ENCODE measurements around the gene SPI1.
A peak's percentile ranks its signal among the peaks of the same experiment; 100 is the strongest.

SPI1 gene

DNA sequence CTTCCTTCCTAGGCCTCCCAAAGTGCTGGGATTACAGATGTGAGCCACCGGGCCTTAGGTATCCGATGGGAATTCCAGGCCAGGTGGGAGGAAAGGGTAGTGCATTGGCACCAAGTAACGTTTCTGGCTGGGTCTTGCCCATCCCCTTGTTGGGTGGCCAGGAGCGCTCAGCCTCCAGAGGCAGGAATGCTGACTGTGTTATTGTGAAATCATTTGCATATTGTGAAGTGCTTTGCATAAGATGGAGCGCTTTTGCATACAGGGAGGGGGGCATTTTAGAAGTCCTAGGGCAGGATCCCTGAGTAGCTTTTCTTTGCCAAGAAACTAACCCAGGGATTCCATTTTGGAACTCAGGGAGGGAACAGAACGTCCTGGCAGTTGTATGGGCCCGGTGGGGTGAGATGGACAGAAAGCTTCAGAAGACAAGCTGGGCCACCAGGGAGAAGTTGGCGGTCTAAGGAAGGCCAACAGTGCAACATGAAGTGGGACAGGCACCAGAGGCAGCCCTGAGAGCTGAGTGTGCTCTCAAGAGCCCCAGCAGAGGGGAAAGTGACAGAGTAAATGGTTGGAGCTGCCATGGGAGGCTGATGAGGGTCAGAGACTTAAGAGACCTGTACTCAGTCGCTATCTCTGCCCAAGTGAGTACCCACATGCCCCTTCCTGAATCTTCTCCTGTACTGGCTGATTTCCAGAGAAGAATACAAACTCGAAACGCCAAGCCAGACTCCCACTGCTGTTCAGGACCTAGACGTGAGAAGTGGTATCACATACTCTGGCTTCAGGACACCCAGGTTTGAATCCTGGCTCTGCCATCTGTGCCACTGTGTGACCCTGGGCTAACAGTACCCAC lies 28.8 kb upstream of the SPI1 start:
- DNase-seq = no peak

- no peak for DNase-seq
Observed at GRCh38 chr11:47403571-47403970, 25.2 kb upstream of the SPI1 start.

- no peak for DNase-seq
Observed at GRCh38 chr11:47403135-47403534, 24.8 kb upstream of the SPI1 start.

GRCh38 chr11:47400768-47401279 lies 22.5 kb upstream of the SPI1 start:
- no peak for DNase-seq

- DNase-seq = no peak
Observed at GRCh38 chr11:47399860-47400767, 21.8 kb upstream of the SPI1 start.

DNA sequence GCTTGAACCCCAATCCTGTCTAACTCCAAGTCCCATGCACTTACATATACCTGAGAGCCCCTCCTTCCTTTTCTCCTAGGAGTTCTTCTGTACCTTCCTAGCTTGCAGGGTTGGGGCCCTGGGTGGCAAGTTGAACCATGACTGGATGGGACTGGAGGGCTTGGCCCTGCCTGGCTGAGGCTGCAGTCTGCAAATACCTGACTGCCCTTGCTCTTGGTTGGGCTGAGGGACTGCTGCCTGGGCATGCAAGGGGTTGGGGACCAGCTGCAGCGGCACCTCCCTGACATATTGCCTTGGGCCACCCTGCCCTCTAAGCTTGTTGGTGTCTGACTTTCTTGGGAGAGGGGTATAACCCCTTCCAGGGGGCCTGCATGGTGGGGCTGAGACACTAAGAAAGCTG lies 20.2 kb upstream of the SPI1 start:
- no peak for DNase-seq

GRCh38 chr11:47398011-47398410 lies 19.7 kb upstream of the SPI1 start:
- DNase-seq = no peak

DNA sequence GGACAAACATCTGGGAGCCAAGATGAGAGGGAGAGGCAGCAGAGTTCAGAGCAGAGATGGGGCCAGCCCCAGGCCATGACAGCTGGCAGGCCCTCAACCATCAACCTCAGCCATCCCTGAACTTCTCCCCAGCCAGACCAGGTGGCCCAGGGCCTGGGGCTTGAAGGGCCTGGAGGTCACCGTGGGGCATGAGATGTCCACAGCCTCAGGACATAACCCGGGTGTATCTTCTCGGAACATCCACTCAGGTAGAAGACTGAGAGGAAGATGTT lies 17.6 kb upstream of the SPI1 start:
- no peak for DNase-seq

- DNase-seq = no peak
Observed at GRCh38 chr11:47395223-47396048, 17.1 kb upstream of the SPI1 start.

DNA sequence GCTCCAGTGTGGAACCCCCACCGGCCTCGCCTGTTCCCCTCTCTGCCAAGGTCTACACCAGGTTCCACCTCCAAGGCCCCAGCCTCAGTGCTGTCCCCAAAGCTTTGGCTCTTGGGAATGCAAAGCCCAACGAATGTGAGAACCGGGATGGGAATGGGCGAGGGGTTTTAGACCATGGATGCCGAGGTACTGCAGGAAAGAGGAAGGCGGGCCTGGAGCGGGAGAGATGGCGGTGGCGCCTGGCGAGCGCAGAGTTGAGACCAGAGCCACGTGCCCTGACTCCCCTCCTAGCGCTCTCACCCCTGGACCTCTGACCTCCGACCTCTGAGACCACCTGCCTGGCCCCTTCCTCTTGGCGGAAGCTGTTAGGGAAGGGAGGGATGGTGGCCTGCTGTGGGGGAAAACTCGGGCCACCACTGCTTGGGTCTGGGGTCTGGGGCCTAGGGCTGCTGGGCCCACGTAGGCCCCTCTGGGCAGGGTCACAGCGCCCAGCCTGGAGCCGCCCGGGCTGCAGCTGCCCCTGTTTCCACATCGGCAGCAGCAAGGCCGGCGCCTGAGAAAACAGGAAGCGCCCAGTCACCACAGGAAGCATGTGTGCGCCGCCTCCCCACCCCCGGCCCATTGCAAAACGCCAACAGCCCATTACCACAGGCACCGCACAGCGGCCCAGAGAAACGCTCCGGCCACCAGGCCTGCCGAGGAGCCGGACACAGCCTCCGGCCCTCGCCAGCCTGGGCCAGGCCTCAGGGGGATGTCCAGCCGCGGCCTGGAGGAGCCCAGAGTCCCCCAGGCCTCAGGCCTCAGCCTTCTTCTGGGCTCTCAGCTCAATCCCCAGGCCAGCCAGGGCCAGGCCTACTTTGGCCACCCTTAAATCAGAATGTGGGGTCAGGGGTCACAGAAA lies 16.2 kb upstream of the SPI1 start:
- no peak for DNase-seq

GRCh38 chr11:47394050-47394321 lies 15.6 kb upstream of the SPI1 start:
- DNase-seq = no peak

DNA sequence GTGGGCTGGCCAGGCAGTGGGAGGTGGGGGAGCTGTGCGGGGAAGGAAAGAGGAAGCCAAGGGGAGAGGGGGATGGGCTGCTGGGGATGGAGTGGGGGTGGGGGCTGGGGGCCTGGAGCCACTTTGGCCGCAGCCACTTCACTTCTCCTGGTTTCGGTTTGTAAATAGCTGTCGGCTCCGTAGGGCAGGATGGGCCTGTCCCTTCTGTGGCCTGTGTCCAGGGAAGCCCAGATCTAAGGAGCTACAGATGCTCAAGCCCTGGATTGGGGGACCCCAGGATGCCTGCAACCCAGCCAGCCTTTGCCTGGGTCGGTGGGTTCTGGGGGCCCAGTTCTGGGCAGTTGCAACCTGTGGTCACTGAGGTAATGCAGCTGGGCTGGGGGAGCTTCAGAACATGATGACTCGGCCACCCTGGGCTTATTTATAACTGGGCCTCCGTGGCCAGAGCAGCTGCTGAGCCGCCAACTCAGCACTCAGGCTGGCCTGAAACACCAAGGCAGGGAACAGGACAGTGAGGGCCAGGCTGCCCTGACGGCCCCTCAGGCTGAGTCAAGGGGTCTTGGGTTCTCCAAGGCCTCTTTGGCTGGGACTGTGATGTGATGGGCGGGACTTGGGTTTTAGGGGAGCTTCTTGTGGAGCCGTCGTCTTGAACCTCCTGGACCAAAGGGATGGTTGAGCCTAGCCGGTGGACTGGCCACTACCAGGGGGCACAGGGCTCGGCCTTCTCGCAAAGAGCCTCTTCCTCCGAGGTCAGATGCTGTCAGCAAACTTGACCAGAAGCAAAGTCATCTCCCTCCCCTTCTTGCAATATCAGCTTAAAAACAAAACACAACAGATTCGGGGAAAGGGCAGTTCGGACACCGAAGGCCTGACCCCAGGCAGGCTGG lies 15.1 kb upstream of the SPI1 start:
- peak; percentile 43 for DNase-seq

GRCh38 chr11:47392546-47393162 lies 14.3 kb upstream of the SPI1 start:
- DNase-seq = no peak

DNA sequence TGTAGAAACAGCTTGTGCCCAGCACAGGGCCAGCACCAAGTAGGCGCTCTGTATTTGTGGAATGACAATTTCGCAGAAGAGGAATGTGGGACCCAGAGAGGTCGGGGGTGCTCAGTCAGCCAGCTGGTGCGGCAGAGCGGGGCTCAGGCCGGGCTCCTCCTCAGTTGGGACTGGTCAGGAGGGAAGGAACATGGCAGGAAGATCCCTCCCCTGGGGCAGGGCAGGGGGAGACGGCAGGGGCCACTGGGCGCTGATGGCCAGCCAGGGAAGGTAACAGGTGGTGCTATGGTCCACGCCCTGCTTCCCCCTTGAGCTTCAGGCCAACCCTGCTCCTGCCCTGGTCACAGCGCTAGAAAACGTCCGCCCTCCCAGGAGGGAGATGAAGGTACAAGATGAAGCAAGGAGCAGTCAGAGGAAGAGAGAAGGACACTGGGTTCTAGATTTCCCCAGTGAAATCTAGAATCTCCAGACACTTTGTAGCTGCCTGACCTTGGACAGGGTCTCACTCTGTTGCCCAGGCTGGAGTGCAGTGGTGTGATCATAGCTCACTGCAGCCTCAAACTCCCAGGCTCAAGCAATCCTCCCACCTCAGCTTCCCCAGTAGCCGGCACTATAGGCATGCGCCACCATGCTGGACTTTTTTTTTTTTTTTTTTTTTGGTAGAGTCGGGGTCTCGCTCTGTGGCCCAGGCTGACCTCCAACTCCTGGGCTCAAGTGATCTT lies 13.5 kb upstream of the SPI1 start:
- no peak for DNase-seq

- DNase-seq = no peak
Observed at GRCh38 chr11:47391077-47391583, 12.8 kb upstream of the SPI1 start.

- DNase-seq = no peak
Observed at GRCh38 chr11:47390422-47390760, 12.0 kb upstream of the SPI1 start.

DNA sequence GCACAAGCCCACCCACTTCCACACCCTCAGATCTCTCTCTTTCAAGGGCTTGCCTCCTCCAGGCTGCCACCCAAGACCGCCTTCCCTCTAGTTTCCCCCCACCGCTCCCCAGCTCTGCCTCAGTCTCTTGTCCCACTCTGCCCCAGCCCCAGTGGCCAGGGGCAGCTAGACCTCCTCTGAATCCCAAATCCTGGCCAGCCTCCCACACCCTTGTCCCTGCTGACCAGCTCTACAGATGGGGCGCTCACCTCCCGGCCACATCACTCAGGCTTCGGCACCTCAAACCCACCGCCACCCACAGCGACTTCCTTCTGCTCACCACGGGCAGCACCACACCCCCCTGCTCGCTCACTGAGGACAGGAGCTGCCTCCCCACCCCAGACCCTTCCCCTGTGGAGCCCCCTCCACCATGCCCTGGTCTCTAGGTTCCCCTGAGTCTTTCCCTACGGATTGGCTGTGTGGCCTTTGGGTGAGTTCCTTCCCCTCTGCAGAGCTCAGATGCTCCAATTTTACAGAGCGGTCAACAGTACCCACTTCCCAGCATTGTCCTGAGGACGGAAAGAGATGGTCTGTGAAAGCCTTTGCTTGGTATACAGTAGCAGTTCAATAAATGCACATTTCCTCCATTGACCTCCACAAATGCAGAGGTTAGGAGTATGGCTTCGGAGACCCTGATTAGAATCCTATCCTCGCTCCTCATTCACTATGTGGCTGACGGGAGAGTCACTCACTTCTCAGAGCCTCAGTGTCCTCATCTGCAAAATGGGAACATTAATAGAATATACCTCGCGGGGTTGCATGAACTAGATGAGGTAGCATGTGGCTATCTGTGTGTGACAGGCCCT lies 11.5 kb upstream of the SPI1 start:
- no peak for DNase-seq

DNA sequence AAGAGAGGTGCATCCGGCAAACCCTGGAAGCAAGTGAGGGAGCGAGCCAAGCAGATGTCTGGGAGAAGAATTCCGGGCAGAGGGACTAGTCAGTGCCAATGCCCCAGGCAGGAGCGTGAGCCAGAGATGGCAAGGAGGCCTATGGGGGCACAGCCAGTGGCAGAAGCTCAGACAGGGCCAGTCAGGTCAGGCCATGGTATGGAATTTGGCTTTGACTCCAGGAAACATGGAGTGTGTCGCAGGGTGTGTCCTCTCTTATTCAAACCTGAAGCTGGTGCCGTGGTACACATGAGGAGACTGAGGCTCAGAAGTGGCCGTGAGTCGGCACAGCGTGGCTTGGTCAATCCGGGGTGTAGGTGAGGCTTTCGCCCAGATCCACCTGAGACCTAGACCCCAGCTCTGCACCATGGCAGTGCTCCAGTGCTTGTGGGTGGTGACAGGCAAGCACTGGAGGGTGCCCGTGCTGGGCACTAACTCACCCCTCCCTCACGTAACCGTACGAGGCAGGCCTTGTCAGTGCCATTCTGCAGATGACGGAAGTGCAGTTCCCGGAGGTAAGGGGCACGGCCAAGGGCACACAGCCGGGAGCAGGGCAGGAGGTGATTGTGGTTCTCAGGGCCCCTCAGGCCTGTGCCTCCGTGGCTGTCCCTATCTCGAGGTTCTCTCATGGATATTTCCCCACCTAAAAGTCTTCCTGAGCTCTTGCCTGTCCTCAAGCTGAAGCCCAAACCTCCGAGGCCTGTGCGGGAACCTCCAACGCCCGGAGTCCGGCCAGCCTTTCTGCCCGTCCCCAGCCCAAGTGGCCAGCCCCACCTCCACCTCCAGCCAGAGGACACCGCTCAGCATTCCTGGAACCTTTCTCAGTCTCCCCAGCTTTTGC lies 10.6 kb upstream of the SPI1 start:
- DNase-seq = no peak

All from fibroblast of skin of scalp (primary cell).